ENCODE measurements around the gene NDUFAF8. TPM values are rescaled to one million over a fixed set of nuclear protein-coding genes. Genes with fewer than 3 reads are reported as not detected.

Gene NDUFAF8
- total and polyA plus RNA-seq, 2 donors (not counting 1 experiment from before 2014, with no cell fraction given) = 41.7 to 42.6 TPM

- intact Hi-C loops (cut with micrococcal nuclease) = no loop called here
- H3K36me3 ChIP-seq (replicated peaks in 1 of 2; ENCODE audit: control extremely low read depth in 1 of 2, control insufficient read depth in 1 of 2, extremely low read depth in 1 of 2, insufficient read depth in 2 of 2, low read length in 1 of 2) = peaks cover 0 to 13% of the 10 kb centered on the region in 2 experiments
- Mint-ChIP-seq H3K27me3 (no peaks in the 10 kb centered on the region), H3K9me3 (ENCODE audit: insufficient read depth) (no peaks in the 10 kb centered on the region), H3K4me3 (no peak overlapping the region), H3K4me1 (no peaks in the 10 kb centered on the region), H3K27ac (no peak overlapping the region)
- ATAC-seq (ENCODE audit: low read depth) (no peak), DNase-seq (no peak)
- no peaks in the 10 kb centered on the region for H3K27me3 ChIP-seq (replicated peaks in 1 of 4; ENCODE audit: control extremely low read depth in 1 of 4, control insufficient read depth in 3 of 4, insufficient read depth in 4 of 4, low read length in 3 of 4)
- POLR2A ChIA-PET = no interaction called here
- H3K4me1 ChIP-seq (ENCODE audit: control insufficient read depth in 2 of 2, insufficient read depth in 2 of 2, low read length in 2 of 2) = no peaks in the 10 kb centered on the region
- H3K27ac ChIP-seq (ENCODE audit: low read length in 2 of 2) = no peak overlapping the region
- H3K4me3 ChIP-seq (ENCODE audit: control extremely low read depth in 1 of 5, extremely low read depth in 1 of 5, insufficient read depth in 1 of 5, low read depth in 2 of 5, low read length in 4 of 5) = no peak overlapping the region
- no peaks in the 10 kb centered on the region for H4K20me1 ChIP-seq (ENCODE audit: control insufficient read depth, insufficient read depth, low read length, poor library complexity, severe bottlenecking)
- no peak overlapping the region for H3K4me2 ChIP-seq (replicated peaks; ENCODE audit: low read depth, low read length, poor library complexity, severe bottlenecking)
- no peak overlapping the region for H2AFZ ChIP-seq (ENCODE audit: insufficient read depth, low read depth, low read length, poor library complexity, severe bottlenecking)
- WGBS (ENCODE audit: insufficient coverage) = 97% methylated on average over 21 of the region's 21 CpGs
- H3K9ac ChIP-seq (ENCODE audit: low read length) = no peak overlapping the region
- no peaks in the 10 kb centered on the region for H3K9me3 ChIP-seq (ENCODE audit: control extremely low read depth in 1 of 3, control insufficient read depth in 2 of 3, insufficient read depth in 1 of 3, low read length in 2 of 3)
- no peaks in the 10 kb centered on the region for H3K79me2 ChIP-seq (ENCODE audit: control insufficient read depth, insufficient read depth, low read length)
- CTCF ChIA-PET = interaction anchor here (0.5 to 0.6 kb wide), 2 partner anchors 9 to 683 kb away, joined by 3 read pairs; no protein-coding TSS in a partner anchor
- TF ChIP-seq CTCF (IDR thresholded peaks at IDR 0.05) = no peak
- TF ChIP-seq EZH2 (IDR thresholded peaks at IDR 0.05; ENCODE audit: borderline replicate concordance, insufficient read depth, low read depth, low read length, poor library complexity, severe bottlenecking) = no peak
These were observed 41.2 kb upstream of the NDUFAF8 start for GRCh38 chr17:81197831-81198490.

- H3K27ac Mint-ChIP-seq = no peak overlapping the region
- H3K4me2 ChIP-seq (replicated peaks; ENCODE audit: low read depth, low read length, poor library complexity, severe bottlenecking) = no peak overlapping the region
- intact Hi-C loops (cut with micrococcal nuclease) = no loop called here
- H3K4me3 ChIP-seq (ENCODE audit: control extremely low read depth in 1 of 5, extremely low read depth in 1 of 5, insufficient read depth in 1 of 5, low read depth in 2 of 5, low read length in 4 of 5) = no peak overlapping the region
- ChIA-PET CTCF (no interaction called here), POLR2A (no interaction called here)
- H2AFZ ChIP-seq (ENCODE audit: insufficient read depth, low read depth, low read length, poor library complexity, severe bottlenecking) = no peak overlapping the region
- no peaks in the 10 kb centered on the region for H3K4me1 ChIP-seq (ENCODE audit: control insufficient read depth in 2 of 2, insufficient read depth in 2 of 2, low read length in 2 of 2)
- no peak overlapping the region for H3K9ac ChIP-seq (ENCODE audit: low read length)
- 97% methylated on average over 21 of the region's 22 CpGs for WGBS (ENCODE audit: insufficient coverage)
- H3K36me3 ChIP-seq (replicated peaks in 1 of 2; ENCODE audit: control extremely low read depth in 1 of 2, control insufficient read depth in 1 of 2, extremely low read depth in 1 of 2, insufficient read depth in 2 of 2, low read length in 1 of 2) = peaks cover 0 to 13% of the 10 kb centered on the region in 2 experiments
- no peak overlapping the region for H3K27ac ChIP-seq (ENCODE audit: low read length in 2 of 2)
- H3K27me3 Mint-ChIP-seq = no peaks in the 10 kb centered on the region
- no peak for ATAC-seq (ENCODE audit: low read depth)
- H3K4me1 Mint-ChIP-seq = no peaks in the 10 kb centered on the region
- H3K9me3 ChIP-seq (ENCODE audit: control extremely low read depth in 1 of 3, control insufficient read depth in 2 of 3, insufficient read depth in 1 of 3, low read length in 2 of 3) = no peaks in the 10 kb centered on the region
- no peaks in the 10 kb centered on the region for H3K27me3 ChIP-seq (replicated peaks in 1 of 4; ENCODE audit: control extremely low read depth in 1 of 4, control insufficient read depth in 3 of 4, insufficient read depth in 4 of 4, low read length in 3 of 4)
- DNase-seq = no peak
- no peaks in the 10 kb centered on the region for H4K20me1 ChIP-seq (ENCODE audit: control insufficient read depth, insufficient read depth, low read length, poor library complexity, severe bottlenecking)
- no peaks in the 10 kb centered on the region for H3K9me3 Mint-ChIP-seq (ENCODE audit: insufficient read depth)
- no peak for TF ChIP-seq EZH2 (IDR thresholded peaks at IDR 0.05; ENCODE audit: borderline replicate concordance, insufficient read depth, low read depth, low read length, poor library complexity, severe bottlenecking)
- TF ChIP-seq CTCF (IDR thresholded peaks at IDR 0.05) = no peak
- H3K79me2 ChIP-seq (ENCODE audit: control insufficient read depth, insufficient read depth, low read length) = no peaks in the 10 kb centered on the region
- H3K4me3 Mint-ChIP-seq = no peak overlapping the region
These were observed 40.2 kb upstream of the NDUFAF8 start for GRCh38 chr17:81198826-81199481.

Data from B cell (primary cell).